T-helper 1 cell (primary cell): ENCODE data around the gene CTNNA2.
"Not testable (repeated sequence)": the region's sequence is repeated elsewhere in the genome, so short reads cannot be mapped to it uniquely, and the experiment has no call there.

Source experiments
- DNase-seq, 5 donors: peaks; one replicate each; pipeline ENCODE4 v3.0.0-alpha.2; 2012 to 2020

CTNNA2 gene

GRCh38 chr2:80042635-80043034, 529.8 kb downstream of the CTNNA2 start:
- no peak for DNase-seq

GRCh38 chr2:80048296-80048695, 535.4 kb downstream of the CTNNA2 start:
- DNase-seq, result no peak

GRCh38 chr2:80050246-80050645, 537.4 kb downstream of the CTNNA2 start:
- DNase-seq, result no peak

GRCh38 chr2:80053522-80054345, 540.9 kb downstream of the CTNNA2 start:
- no peak for DNase-seq

- DNase-seq, result no peak
Observed at GRCh38 chr2:80054346-80054675, 541.5 kb downstream of the CTNNA2 start.

- DNase-seq, result no peak
Observed at GRCh38 chr2:80057956-80058355, 545.1 kb downstream of the CTNNA2 start.

- DNase-seq, result no peak
Observed at GRCh38 chr2:80058562-80058961, 545.7 kb downstream of the CTNNA2 start.

GRCh38 chr2:80059447-80059846, 546.6 kb downstream of the CTNNA2 start:
- no peak for DNase-seq

- DNase-seq, result no peak
Observed at GRCh38 chr2:80061881-80062280, 549.0 kb downstream of the CTNNA2 start.

GRCh38 chr2:80062298-80062697, 549.4 kb downstream of the CTNNA2 start:
- DNase-seq, result no peak

GRCh38 chr2:80068038-80068731, 555.3 kb downstream of the CTNNA2 start:
- DNase-seq, result no peak

GRCh38 chr2:80070587-80070986, 557.7 kb downstream of the CTNNA2 start:
- no peak for DNase-seq

GRCh38 chr2:80071941-80072340, 559.1 kb downstream of the CTNNA2 start:
- DNase-seq, result no peak

- DNase-seq, result peak in 1 of 5 donors; percentile 19
Observed at GRCh38 chr2:80073134-80073561, 560.3 kb downstream of the CTNNA2 start.

- no peak for DNase-seq
Observed at GRCh38 chr2:80074321-80075070, 561.6 kb downstream of the CTNNA2 start.

GRCh38 chr2:80075719-80076118, 562.9 kb downstream of the CTNNA2 start:
- DNase-seq, result no peak

GRCh38 chr2:80078290-80079036, 565.6 kb downstream of the CTNNA2 start:
- no peak for DNase-seq

- no peak for DNase-seq
Observed at GRCh38 chr2:80080957-80081356, 568.1 kb downstream of the CTNNA2 start.

- DNase-seq, result no peak
Observed at GRCh38 chr2:80086831-80087230, 574.0 kb downstream of the CTNNA2 start.

GRCh38 chr2:80091237-80091636, 578.4 kb downstream of the CTNNA2 start:
- DNase-seq, result no peak

- DNase-seq, result no peak
Observed at GRCh38 chr2:80092474-80092873, 579.6 kb downstream of the CTNNA2 start.

- not testable (repeated sequence) for DNase-seq
Observed at GRCh38 chr2:80098503-80098902, 585.7 kb downstream of the CTNNA2 start.

- no peak for DNase-seq
Observed at GRCh38 chr2:80102026-80102425, 589.2 kb downstream of the CTNNA2 start.
